Measurements from ENCODE around the gene CHCHD10.

Gene CHCHD10

GRCh38 chr22:23772649-23773473 lies 5.1 kb upstream of the CHCHD10 start, which contains the start of gene MMP11:
Gene MMP11 (plus strand): TSS chr22:23772849. CDS start chr22:23772871, 22 bp downstream.
- TF ChIP-seq ZFP30 (CRISPR knock-in tag; IDR thresholded peaks at IDR 0.05), result no peak
- TF ChIP-seq PATZ1 (CRISPR knock-in tag; IDR thresholded peaks at IDR 0.05; ENCODE audit: borderline replicate concordance), result no peak
- TF ChIP-seq CSDC2 (CRISPR knock-in tag; IDR thresholded peaks at IDR 0.05), result no peak
- TF ChIP-seq OSR1 (CRISPR knock-in tag; IDR thresholded peaks at IDR 0.05), result no peak
- no peak for TF ChIP-seq CSRNP3 (CRISPR knock-in tag; IDR thresholded peaks at IDR 0.05)
- TF ChIP-seq SNAI2 (CRISPR knock-in tag; IDR thresholded peaks at IDR 0.05), result no peak
- TF ChIP-seq TOX (CRISPR knock-in tag; IDR thresholded peaks at IDR 0.05; ENCODE audit: borderline replicate concordance), result no peak
- no peak for TF ChIP-seq ZNF565 (CRISPR knock-in tag; conservative IDR thresholded peaks at IDR 0.05; ENCODE audit: low read depth)
- no peak for TF ChIP-seq TCF4 (CRISPR knock-in tag; IDR thresholded peaks at IDR 0.05; ENCODE audit: borderline replicate concordance)
- no peak for TF ChIP-seq CREB5 (CRISPR knock-in tag; IDR thresholded peaks at IDR 0.05; ENCODE audit: low read depth)
- no peak for TF ChIP-seq POU6F1 (CRISPR knock-in tag; IDR thresholded peaks at IDR 0.05; ENCODE audit: borderline replicate concordance, low read depth)
- TF ChIP-seq ESRRG (CRISPR knock-in tag; IDR thresholded peaks at IDR 0.05), result no peak
- no peak for TF ChIP-seq ARNTL (CRISPR knock-in tag; IDR thresholded peaks at IDR 0.05; ENCODE audit: borderline replicate concordance, low read depth)
- no peak for TF ChIP-seq PPARA (CRISPR knock-in tag; IDR thresholded peaks at IDR 0.05; ENCODE audit: borderline replicate concordance)
- no peak for TF ChIP-seq BACH2 (CRISPR knock-in tag; IDR thresholded peaks at IDR 0.05; ENCODE audit: borderline replicate concordance)
- no peak for TF ChIP-seq ZNF8 (CRISPR knock-in tag; IDR thresholded peaks at IDR 0.05)
- no peak for TF ChIP-seq RARB (CRISPR knock-in tag; IDR thresholded peaks at IDR 0.05)
- TF ChIP-seq ISL1 (CRISPR knock-in tag; IDR thresholded peaks at IDR 0.05), result no peak
- ATAC-seq, result peak; percentile 32

- TF ChIP-seq RARB (CRISPR knock-in tag; IDR thresholded peaks at IDR 0.05), result no peak
- TF ChIP-seq SNAI2 (CRISPR knock-in tag; IDR thresholded peaks at IDR 0.05), result no peak
- no peak for TF ChIP-seq ZNF8 (CRISPR knock-in tag; IDR thresholded peaks at IDR 0.05)
- TF ChIP-seq ZC3H10 (CRISPR knock-in tag; IDR thresholded peaks at IDR 0.05), result no peak
- no peak for TF ChIP-seq TCF4 (CRISPR knock-in tag; IDR thresholded peaks at IDR 0.05; ENCODE audit: borderline replicate concordance)
- TF ChIP-seq CSRNP3 (CRISPR knock-in tag; IDR thresholded peaks at IDR 0.05), result no peak
- no peak for TF ChIP-seq TOX (CRISPR knock-in tag; IDR thresholded peaks at IDR 0.05; ENCODE audit: borderline replicate concordance)
- TF ChIP-seq TSHZ2 (CRISPR knock-in tag; IDR thresholded peaks at IDR 0.05), result no peak
- no peak for TF ChIP-seq PPARA (CRISPR knock-in tag; IDR thresholded peaks at IDR 0.05; ENCODE audit: borderline replicate concordance)
- no peak for TF ChIP-seq ZNF565 (CRISPR knock-in tag; conservative IDR thresholded peaks at IDR 0.05; ENCODE audit: low read depth)
- TF ChIP-seq ZFP3 (CRISPR knock-in tag; IDR thresholded peaks at IDR 0.05), result no peak
- TF ChIP-seq GLIS3 (CRISPR knock-in tag; IDR thresholded peaks at IDR 0.05), result no peak
- TF ChIP-seq POU6F1 (CRISPR knock-in tag; IDR thresholded peaks at IDR 0.05; ENCODE audit: borderline replicate concordance, low read depth), result no peak
- no peak for TF ChIP-seq ZNF70 (CRISPR knock-in tag; IDR thresholded peaks at IDR 0.05)
- no peak for TF ChIP-seq ISL1 (CRISPR knock-in tag; IDR thresholded peaks at IDR 0.05)
- no peak for TF ChIP-seq PATZ1 (CRISPR knock-in tag; IDR thresholded peaks at IDR 0.05; ENCODE audit: borderline replicate concordance)
- no peak for TF ChIP-seq ESRRG (CRISPR knock-in tag; IDR thresholded peaks at IDR 0.05)
- no peak for TF ChIP-seq ARNTL (CRISPR knock-in tag; IDR thresholded peaks at IDR 0.05; ENCODE audit: borderline replicate concordance, low read depth)
- no peak for TF ChIP-seq OSR1 (CRISPR knock-in tag; IDR thresholded peaks at IDR 0.05)
- no peak for TF ChIP-seq ZFP30 (CRISPR knock-in tag; IDR thresholded peaks at IDR 0.05)
- no peak for ATAC-seq
Measured at GRCh38 chr22:23772315-23772648, 4.5 kb upstream of the CHCHD10 start.

All from SK-N-SH treated with all-trans-retinoic acid at 6 μM for 48 hours (cell line).